CD4-positive, alpha-beta T cell treated with Interferon alpha-2 for 1 hour (primary cell): ENCODE measurements around the gene FGFBP1.
A peak's percentile ranks its signal among the peaks of the same experiment; 100 is the strongest.

Experiments
- DNase-seq, 2 donors: peaks; one replicate each; pipeline ENCODE4 v3.0.0-alpha.2; 2020 to 2022

FGFBP1 gene

DNA sequence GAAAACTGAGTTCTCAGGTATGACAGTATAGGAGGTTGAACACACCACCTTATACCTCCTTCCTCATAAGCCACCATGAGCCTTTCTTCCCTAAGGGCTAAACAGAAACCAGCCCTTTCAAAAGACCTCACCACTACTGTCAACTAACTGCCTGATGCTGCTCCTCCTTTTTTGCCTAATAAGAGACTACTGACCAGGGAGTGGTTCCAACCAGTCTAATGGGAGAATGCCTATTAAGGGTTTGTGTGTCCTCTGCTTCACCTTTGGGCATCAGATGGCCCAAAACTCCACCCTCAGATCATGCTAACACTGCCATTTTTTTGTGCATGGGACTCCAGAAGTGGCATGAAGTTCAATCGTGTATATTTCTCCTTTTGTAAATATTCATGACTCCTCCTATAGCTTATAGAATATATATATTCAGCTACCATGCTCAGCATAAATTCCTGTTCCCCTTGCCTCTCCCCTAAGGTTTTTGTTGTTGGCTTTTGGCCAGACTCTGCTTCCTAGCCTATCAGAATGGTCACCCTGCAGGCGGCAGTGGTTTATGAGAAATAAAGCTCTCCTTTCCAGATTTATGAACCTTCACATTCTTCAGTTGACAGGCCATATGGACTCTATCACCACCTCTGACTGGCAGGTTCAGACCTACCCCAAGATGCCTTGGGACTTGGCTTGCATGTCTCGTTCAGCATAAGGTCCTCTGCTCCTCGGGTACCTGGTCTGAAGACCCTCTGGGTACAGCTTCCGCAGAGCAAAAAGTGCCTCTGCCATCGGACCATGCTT is 28.2 kb downstream of the FGFBP1 start:
- no peak for DNase-seq

GRCh38 chr4:15907430-15907829 is 31.1 kb downstream of the FGFBP1 start:
- no peak for DNase-seq

DNA sequence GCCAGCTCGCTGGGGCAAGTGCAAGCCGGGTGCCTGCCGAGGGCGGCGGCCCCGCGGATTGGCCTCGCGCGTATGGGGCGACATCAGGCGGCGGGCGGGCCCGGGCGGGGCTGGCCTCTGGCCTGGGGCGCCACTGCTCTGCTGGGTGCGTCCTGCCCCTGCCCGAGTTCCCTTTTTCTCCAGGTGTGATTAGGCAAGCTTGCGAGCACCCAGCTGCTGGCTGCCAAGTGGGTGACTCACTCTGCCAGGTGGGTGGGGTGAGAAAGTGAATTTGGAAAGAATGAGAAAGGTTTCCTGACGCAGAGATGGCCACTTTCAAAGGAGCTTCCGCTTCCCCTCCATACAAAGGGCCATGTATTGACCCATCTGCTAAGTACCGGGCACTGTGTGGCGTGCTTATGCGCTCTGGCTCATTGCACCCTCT is 32.5 kb downstream of the FGFBP1 start:
- DNase-seq: peak in 1 of 2 donors; percentile 9

- DNase-seq: no peak
These were observed 35.8 kb downstream of the FGFBP1 start for GRCh38 chr4:15902746-15903145.

- no peak for DNase-seq
These were observed 36.5 kb downstream of the FGFBP1 start for GRCh38 chr4:15901998-15902397.

GRCh38 chr4:15901007-15901406 is 37.5 kb downstream of the FGFBP1 start:
- no peak for DNase-seq

DNA sequence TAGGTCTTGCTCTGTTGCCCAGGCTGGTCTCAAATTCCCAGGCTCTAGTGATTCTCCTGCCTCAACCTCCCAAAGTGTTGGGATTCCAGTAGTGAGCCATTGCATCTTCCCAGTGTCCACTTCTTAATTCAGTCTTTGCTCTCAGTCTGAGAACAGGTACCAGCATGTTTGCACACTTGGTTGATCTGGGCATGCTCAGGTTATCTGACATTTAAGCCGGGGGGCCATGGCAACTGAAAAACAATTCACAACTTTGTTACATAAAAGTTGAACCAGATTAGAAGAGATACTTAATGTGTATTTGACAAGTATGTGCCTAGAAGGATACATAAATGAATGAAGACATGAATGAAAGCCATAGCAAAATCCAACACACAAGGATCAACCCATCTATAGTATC is 39.0 kb downstream of the FGFBP1 start:
- DNase-seq: no peak

GRCh38 chr4:15898902-15899301 is 39.6 kb downstream of the FGFBP1 start:
- DNase-seq: no peak

DNA sequence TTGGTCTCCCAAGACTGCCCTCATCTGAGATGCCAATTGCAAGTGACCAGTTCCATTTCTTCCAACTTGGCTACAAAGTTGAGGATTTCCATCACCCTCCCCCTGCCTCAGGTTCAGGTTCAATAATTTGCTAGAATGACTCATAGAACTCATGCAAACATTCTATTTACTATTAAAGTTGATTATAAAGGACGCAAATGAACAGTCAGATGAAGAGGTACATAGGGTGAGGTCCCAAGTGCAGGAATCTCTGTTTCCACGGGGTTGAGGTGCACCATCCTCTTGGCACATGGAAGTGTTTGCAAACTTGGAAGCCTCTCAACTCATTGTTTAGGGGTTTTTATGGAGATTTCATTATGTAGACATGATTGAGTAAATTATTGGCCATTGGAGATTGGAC is 41.0 kb downstream of the FGFBP1 start:
- DNase-seq: no peak

- no peak for DNase-seq
These were observed 43.3 kb downstream of the FGFBP1 start for GRCh38 chr4:15894921-15895916.

DNA sequence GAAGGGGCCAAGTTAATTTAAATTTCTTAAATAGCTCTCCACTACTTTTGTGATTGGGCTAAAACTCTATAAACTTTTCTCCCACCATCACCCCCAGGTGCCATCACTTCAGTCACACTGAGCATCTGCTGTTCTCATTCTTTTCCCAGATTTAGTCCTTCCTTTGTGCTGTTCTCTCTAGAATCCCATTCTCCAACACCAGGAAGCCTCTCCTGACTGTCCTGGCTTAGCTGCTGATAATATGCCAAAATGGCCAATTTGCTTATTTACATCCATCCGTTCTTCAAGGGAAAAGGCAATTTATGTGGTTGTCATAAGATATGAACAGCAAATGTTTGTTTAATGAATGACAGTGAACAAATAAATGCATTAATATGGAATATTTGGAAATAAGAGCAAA is 44.1 kb downstream of the FGFBP1 start:
- DNase-seq: no peak

DNA sequence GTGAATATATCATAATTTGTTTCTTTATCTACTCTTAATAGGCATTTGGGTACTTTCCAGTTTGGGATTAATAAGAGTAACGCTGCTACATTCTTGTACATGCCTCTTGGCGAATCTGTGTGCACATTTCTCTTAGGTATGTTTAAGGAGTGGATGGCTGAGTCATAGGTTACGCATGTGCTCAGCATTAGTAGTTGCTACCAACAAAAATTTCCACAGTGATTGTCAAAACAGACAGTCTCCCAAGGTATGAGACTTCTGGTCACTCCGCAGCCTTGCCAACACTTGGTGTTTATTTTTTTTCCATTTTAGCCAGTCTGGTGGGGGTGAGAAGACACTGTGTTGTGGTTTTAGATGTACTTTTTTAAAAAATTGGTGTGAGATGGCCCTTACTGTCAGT is 44.6 kb downstream of the FGFBP1 start:
- no peak for DNase-seq

DNA sequence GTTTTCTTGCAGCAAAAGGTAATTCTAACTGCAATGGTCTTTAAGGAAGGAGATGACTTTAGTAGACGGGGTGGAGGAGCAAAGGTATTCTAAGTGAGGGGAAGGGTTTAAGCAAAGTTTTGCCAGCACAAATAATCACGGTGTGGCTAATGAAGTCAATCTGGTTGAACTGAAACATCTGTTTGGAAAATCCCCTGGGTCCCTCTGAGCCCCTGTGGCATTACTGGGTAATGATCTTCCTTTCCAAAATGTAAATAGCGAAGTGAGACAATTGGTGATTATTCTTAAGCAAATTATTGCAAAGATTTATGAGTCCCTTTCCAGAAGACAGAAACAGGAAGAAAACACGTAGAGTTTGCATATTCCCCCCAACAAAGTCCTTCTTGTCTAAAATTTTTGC is 47.2 kb downstream of the FGFBP1 start:
- DNase-seq: no peak

GRCh38 chr4:15890246-15890829 is 48.2 kb downstream of the FGFBP1 start:
- DNase-seq: no peak

- DNase-seq: no peak
These were observed 50.0 kb downstream of the FGFBP1 start for GRCh38 chr4:15888515-15888914.
